ENCODE data around the gene CIC.
A peak's percentile ranks its signal among the peaks of the same experiment; 100 is the strongest.
"Not testable (repeated sequence)": the region's sequence is repeated elsewhere in the genome, so short reads cannot be mapped to it uniquely, and the experiment has no call there.

The CIC gene

DNA sequence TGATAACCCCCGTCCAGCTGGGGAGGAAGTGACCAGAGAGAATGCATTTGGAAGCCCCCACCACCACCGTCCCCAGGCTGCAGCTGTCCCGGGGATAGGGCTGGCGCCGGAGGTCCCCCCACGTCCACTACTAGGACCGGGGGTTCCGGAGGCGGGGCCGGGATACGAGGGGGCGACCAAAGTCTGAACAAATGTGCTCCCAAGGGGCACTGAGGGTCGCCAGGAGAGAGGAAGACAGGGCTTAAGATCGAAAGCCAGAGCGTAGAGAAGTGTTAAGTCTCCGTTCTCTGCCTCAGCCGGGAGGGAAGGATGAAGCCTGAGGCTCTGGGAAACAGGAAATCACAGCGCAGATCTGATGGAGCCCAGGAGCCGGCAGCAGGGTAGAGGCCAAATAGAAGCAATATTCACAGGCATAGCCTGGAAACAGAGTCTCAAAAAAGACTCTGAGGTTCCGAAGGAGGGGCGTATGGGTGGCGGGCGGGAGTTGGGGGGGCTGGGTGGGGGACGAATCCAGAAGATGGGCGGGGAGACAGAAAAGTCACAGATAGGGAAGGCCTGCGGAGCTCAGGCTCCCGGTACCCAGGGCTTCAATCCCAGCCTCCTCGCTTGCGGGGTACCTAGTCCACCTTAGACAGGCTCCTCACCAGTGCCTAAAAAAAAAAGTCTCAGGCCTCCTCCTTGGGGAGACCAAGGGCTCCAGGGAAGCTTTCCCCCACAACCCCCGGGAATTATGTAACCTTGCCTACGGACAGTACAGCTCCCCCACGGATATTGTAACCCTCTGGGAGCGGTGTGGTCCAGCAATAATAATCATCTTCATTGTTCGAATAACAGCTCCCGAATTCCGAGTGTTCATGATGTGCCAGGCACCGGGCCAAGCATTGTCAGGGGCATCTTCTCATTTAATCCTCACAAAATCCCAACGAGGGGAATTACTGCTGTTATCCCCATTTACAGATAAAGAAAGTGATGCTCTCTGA, 13.0 kb upstream of the CIC start:
- no peak for DNase-seq (ENCODE audit: low read depth in 2 of 2)

DNA sequence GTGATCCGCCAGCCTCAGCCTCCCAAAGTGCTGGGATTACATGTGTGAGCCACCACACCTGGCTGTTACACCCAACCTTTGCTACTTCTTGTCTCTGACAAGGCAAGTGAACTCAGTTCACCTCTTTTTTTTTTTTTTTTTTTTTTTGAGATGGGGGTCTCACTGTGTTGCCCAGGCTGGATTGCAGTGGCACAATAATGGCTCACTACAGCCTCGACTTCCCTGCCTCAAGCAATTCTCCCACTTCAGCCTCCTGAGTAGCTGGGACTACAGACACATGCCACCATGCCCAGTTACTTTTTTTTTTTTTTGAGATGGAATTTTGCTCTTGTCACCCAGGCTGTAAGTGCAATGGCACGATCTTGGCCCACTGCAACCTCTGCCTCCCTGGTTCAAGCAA, 11.2 kb upstream of the CIC start:
- DNase-seq (ENCODE audit: low read depth in 2 of 2), result not testable (repeated sequence)

DNA sequence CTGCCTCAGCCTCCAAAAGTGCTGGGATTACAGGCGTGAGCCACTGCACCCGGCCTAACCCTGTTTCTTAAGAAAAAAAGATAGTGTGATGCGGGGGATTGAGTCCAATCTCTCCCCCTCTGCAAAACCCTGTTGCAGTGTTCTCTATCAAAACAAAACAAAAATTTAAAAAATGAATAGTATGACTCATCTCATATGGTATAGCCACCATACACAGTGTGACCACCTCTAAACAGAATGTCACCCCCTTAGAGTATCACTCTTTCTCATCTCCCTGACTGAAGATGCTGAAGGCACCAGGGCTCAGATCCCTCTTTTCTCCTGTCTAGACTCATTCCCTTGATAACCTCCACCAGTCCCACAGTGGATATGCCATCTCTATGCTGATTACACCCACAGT, 7.3 kb upstream of the CIC start:
- DNase-seq (ENCODE audit: low read depth in 2 of 2), result no peak

DNA sequence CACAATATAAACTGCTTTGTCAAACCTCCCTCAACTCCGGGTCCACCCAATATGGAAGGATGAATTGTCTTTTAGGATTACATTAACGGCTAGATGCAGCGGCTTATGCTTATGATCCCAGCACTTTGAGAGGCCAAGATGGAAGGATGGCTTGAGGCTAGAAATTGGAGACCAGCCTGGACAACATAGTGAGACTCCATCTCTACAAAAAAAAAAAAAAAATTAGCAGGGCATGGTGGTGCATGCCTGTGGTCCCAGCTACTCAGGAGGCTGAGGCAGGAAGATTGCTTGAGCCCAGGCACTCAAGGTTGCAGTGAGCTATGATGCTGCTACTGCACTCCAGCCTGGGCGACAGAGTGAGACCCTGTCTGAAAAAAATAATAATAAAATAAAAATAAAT, 2.9 kb upstream of the CIC start:
- DNase-seq (ENCODE audit: low read depth in 2 of 2), result not testable (repeated sequence)

DNA sequence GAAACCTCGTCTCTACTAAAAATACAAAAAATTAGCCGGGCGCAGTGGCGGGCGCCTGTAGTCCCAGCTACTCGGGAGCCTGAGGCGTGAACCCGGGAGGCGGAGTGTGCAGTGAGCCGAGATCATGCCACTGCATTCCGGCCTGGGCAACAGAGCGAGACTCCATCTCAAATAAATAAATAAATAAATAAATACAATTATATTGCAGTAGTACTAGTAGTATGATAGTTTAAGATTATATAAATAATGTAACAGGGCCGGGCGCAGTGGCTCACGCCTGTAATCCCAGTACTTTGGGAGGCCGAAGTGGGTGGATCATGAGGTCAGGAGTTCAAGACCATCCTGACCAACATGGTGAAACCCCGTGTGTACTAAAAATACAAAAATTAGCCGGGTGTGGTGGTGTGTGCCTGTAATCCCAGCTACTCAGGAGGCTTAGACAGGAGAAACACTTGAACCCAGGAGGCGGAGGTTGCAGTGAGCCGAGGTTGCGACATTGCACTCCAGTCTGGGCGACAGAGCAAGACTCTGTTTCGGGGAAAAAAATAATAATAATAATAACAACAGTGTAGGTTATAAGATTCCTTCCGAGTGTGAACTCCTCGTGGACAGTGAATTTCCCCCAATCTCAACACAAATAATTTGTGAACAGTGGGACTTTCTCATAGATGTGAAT, 2.0 kb upstream of the CIC start:
- not testable (repeated sequence) for DNase-seq (ENCODE audit: low read depth in 2 of 2)

DNA sequence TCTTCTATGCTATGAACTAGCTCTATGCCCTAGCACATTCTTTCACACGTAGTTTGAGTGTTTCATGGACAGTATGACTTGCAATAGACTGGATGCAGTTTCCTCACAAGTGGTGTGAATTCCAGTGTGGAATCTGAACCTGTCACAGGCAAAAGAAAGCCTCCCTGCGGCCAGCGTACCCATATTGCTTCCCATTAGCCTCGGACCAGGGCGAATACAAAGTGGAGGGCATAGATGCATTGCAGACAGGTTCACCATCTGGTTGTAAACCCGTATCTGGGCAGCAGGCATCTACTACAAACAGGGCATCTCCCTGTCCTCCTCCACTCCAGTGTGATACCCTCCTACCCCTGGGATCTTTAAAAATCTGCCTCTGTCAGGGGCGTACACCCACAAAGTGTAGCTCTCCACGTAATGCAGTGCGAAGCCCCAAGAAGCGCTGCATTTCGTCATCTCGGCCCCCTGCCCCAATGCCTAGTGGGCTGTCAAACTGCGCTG, 1.4 kb upstream of the CIC start:
- DNase-seq (ENCODE audit: low read depth in 2 of 2), result no peak

DNA sequence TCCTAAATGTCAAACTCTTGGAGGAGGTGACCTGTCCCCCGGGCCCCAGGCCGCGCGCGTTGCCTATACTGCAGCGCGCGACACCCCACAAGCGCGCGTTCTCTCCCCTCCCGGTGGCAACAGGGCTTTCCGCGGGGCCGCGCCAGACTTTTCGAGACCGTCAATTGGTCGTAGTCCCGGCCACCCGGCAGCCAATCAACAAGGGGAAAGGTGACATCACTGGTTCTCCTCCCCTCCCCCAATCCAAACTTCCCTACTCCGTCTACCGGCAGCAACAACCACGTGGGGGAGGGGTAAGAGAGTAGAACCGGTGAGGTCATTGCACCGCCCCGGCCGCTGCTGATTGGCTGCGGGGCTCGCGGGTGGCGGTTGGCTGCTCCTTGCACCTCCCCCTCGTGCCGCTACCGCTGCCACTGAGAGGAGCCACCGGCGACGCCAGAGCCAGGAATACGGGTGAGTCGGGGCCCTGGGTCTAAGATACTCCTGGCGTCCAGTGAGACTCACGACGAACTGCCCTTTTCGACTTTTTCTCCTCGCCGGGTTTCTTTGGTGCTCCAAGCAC, 829 bp upstream of the CIC start:
- peak; percentile 92 to 97 for DNase-seq (ENCODE audit: low read depth in 2 of 2)

DNA sequence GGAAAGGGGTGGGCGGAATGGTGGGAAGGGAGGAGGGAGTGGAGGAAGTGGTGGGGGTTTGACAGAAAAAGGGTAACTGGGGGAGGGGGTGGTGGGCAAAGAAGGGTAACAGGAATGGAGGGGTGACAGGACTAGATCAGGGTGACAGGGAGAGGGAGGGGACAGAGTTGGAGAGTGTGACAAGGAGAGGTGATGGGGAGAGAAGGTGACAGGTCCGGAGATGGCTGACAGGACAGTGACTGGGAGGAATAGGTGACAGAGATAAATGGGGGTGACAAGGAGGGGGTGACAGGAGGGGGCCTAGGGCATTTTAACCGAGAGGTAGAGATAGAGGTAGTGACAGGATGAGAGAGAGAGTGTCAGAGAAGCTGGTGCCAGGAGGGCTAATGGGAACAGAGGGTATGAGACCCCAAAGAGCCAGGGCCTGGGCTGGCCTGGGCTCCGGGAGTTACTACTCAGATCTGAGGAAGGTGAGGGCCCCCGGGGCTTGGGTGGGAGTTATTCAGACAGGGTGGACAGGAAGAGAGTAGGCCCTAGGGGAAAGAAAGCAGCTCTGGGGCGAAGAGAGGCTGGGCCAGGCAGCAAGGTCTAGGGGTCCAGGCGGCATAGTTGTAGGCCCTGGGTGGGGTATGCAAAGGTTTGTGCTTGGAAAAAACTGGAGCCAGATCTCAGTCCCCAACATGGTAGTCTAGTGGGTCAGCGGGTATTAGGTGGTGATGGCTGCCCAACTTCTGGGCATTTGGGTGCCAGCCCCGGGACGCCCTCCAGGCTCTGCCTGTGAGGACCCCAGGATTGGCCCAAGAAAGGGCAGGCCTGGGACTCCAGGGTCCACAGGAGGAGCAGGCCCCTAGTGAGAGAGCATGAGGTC, 660 bp downstream of the CIC start:
- DNase-seq (ENCODE audit: low read depth in 2 of 2), result no peak

DNA sequence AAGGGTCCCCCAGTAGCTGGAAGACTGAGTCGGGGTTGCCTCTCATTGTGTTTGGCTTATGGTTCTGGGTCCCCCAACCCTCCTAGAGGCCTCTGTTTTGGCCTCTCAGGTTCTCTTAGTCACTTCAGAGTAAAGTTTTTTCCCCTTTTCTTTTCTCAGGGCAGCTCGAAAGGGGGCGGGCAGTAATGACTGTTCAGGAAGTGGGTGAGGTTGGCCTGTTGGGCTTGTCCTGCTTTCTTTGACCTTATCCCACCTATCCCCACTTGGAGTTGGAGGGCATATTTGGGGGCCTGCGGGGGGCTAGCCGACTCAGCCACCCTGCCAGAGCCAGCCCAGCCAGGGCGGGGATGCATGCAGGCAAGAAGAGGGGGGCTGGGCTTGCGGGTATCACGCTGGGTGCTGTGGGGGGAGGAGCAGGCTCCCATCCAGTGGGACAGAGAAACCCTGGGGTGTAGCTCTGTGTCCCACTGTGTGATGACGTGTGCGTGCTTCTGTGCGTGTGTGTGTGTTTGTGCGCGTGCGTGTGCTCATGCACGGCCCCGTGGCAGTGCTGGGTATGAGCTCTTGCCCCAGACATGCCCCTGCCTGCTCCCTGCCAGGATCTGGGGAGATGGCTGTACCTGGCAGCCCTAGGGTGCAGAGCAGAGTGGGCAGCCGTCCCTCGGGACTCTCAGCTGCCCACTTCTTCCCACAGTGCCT, 1.4 kb downstream of the CIC start:
- peak in 1 of 2 donors; percentile 37 for DNase-seq (ENCODE audit: low read depth in 2 of 2)

DNA sequence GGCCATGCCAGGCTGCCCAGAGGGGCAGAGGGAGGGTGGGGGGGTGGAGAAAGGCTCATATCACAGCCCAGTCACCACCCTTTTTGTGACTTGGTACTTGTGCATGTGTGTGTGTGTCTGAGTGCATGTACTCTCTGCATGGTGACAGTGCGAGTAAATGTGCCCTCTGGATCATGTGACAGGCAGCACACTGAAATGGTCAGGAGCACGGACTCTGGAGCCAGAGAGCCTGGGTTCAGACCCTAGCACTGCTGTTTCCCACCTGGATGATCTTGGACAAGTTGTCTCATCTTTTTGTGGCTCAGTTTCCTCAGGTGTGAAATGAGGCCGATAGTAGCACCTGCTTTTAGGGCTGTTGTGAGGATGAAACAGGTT, 2.0 kb downstream of the CIC start:
- DNase-seq (ENCODE audit: low read depth in 2 of 2), result no peak

DNA sequence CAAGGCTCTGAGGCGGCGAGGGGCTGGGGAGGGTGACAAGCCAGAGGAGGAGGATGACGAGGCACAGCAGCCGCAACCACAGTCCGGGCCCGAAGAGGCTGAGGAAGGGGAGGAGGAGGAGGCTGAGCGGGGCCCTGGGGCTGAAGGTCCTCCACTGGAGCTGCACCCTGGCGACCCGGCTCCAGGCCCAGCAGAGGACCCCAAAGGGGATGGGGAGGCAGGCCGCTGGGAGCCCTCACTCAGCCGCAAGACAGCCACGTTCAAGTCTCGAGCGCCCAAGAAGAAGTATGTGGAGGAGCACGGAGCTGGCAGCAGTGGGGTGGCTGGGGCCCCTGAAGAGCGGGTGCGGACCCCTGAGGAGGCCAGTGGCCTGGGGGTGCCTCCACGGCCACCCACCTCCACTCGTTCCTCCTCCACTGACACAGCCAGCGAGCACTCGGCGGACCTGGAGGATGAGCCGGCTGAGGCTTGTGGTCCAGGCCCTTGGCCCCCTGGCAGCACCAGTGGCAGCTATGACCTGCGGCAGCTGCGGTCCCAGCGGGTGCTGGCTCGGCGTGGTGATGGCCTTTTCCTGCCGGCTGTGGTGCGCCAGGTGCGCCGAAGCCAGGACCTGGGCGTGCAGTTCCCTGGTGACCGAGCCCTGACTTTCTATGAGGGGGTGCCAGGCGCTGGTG, 2.9 kb downstream of the CIC start:
- no peak for DNase-seq (ENCODE audit: low read depth in 2 of 2)

DNA sequence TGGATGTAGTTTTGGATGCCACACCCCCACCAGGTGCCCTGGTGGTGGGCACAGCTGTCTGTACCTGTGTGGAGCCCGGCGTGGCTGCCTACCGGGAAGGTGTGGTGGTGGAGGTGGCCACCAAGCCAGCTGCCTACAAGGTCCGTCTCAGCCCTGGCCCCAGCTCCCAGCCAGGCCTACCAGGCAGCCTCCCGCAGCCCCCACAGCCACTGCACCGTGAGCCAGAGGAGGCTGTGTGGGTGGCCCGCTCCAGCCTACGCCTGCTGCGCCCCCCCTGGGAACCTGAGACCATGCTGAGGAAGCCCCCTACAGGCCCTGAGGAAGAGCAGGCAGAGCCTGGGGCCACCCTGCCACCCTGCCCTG, 3.5 kb downstream of the CIC start:
- no peak for DNase-seq (ENCODE audit: low read depth in 2 of 2)

DNA sequence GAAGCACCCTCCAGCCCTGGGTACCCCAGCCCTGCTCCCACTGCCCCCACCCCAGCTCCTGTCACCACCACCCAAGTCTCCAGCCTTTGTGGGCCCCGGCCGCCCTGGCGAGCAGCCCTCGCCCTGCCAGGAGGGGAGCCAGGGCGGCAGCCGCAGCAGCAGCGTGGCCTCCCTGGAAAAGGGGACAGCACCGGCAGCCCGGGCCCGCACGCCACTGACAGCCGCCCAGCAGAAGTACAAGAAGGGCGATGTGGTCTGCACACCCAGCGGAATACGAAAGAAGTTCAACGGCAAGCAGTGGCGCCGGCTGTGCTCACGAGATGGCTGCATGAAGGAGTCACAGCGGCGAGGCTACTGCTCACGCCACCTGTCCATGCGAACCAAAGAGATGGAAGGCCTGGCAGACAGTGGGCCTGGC, 3.9 kb downstream of the CIC start:
- no peak for DNase-seq (ENCODE audit: low read depth in 2 of 2)

DNA sequence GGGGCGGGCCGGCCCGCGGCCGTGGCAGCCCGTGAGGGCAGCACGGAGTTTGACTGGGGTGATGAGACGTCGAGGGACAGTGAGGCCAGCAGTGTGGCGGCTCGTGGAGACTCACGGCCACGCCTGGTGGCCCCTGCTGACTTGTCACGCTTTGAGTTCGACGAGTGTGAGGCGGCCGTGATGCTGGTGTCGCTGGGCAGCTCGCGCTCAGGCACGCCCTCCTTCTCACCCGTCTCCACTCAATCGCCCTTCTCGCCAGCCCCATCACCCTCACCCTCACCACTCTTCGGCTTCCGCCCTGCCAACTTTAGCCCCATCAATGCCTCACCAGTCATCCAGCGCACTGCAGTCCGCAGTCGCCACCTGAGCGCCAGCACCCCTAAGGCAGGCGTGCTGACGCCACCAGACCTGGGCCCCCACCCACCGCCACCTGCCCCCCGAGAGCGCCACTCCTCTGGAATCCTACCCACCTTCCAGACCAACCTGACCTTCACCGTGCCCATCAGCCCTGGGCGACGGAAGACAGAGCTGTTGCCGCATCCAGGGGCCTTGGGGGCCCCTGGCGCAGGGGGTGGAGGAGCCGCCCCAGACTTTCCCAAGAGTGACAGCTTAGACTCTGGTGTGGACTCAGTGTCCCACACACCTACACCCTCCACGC, 4.5 kb downstream of the CIC start:
- DNase-seq (ENCODE audit: low read depth in 2 of 2), result no peak

DNA sequence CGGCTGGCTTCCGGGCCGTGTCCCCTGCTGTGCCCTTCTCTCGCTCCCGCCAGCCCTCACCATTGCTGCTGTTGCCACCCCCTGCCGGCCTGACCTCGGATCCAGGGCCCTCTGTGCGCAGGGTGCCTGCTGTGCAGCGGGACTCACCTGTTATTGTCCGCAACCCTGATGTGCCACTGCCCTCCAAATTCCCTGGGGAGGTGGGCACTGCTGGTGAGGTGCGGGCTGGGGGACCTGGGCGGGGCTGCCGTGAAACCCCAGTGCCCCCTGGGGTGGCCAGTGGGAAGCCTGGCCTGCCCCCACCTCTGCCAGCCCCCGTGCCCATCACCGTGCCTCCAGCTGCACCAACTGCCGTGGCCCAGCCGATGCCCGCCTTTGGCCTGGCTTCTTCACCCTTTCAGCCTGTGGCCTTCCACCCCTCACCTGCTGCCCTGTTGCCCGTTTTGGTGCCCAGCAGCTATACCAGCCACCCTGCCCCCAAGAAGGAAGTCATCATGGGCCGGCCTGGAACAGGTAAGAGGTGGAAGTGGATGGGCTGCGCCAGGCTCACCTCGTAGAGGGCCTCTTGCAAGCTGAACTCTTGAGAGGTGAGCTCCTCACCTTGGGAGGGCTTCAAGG, 5.1 kb downstream of the CIC start:
- DNase-seq (ENCODE audit: low read depth in 2 of 2), result no peak

DNA sequence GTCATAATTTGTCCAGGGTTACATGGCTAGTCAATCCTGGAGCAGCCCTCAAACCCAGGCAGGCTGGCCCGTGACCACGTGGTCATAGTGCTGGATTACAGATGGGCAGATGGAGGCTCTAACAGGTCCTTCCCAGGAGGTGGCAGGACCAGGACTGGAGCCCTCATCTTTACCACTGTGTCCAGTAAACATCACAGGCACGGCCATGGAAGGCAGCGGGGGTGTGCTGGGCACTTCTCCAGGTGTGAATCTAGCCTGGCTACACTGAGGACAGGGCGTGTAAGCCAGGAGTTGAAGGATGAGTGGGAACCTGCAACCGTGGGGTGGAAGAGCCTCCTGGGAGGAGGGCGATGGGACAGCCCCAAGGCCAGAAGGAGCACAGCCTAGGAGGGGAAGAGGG, 6.1 kb downstream of the CIC start:
- DNase-seq (ENCODE audit: low read depth in 2 of 2), result no peak

DNA sequence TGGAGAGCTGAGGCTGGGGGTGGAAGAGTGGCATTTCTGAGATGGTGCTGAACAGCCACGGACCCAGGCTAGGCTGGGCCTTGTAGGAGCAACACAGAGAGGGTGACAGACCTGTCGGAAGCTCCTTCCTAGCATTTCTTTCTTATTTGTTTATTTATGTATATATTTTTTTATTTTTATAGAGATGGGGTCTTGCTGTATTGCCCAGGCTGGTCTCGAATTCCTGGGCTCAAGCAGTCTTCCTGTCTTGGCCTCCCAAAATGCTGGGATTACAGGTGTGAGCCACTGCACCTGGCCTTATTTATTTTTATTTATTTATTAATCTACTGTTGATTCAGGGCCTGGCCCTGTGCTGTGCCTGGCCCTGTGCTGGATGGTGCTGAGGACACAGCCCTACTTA, 6.5 kb downstream of the CIC start:
- DNase-seq (ENCODE audit: low read depth in 2 of 2), result no peak

DNA sequence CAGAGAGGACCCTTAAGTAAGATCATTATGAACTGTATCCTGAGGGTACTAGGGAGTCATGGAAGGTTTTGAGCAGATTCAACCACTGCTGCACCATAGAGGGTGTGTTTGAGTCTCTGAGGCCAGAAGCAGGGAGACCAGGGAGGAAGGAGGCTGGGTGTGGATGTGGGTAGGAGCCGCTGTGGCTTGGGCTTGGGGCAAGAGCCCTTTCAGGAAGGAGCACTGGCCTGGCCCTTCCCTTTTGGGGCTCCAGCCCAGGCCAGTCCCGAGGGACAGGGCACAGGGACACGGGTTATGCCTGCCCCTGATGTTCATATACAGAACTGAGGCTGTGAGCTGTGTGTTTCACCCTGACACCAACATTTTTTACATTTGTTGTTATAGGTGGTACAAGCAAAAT, 7.2 kb downstream of the CIC start:
- no peak for DNase-seq (ENCODE audit: low read depth in 2 of 2)

DNA sequence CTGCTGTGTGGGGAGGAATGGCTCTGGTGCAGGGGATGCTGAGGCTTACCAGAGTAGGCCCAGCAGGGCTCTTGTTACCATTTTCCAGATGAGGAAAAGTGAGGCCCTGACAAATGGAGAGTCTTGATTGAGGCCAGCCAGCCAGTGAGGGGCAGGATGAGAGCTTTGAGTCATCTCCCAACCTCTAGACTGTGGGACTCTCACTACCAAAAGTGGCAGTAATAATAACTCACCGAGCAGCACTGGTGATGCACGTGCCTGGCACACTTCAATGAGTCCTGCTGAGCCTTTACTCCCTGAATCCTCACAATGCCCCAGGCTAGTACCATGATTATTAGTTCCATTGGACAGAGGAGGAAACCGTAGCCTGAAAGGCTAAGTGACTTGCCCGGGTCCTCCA, 7.8 kb downstream of the CIC start:
- no peak for DNase-seq (ENCODE audit: low read depth in 2 of 2)

Measured in stimulated activated CD8-positive, alpha-beta memory T cell treated with anti-CD3 and anti-CD28 coated beads, Interleukin-2, amount 100 ng/mL, for 1 hour (primary cell).